ENCODE data around the gene NRCAM. TPM values are rescaled to one million over a fixed set of nuclear protein-coding genes. Genes with fewer than 3 reads are reported as not detected.

NRCAM gene
- polyA plus RNA-seq, 2 of the 4 experiments (the other 2 are of a cell fraction) = 129 to 210 TPM

GRCh38 chr7:108164342-108164741 lies 291.9 kb downstream of the NRCAM start:
- 0 out of 6 replicates have a peak, but pooled peaks of 1 of the 2 experiments have one; percentile 32 for ATAC-seq
- peaks cover 6% of the 10 kb centered on the region for H3K4me1 ChIP-seq
- H3K9me3 ChIP-seq = no peaks in the 10 kb centered on the region
- no peak for TF ChIP-seq NPAS2 (CRISPR knock-in tag; IDR thresholded peaks at IDR 0.05; ENCODE audit: borderline replicate concordance)
- no peak for TF ChIP-seq REST (IDR thresholded peaks at IDR 0.05)
- TF ChIP-seq FOXS1 (CRISPR knock-in tag; IDR thresholded peaks at IDR 0.05) = no peak
- no peak for TF ChIP-seq TP53 (CRISPR knock-in tag; IDR thresholded peaks at IDR 0.05)
- TF ChIP-seq BHLHE40 (IDR thresholded peaks at IDR 0.05; ENCODE audit: low read depth, low read length) = no peak
- no peak for TF ChIP-seq MAFK (IDR thresholded peaks at IDR 0.05; ENCODE audit: partially characterized antibody)
- TF ChIP-seq TFCP2L1 (CRISPR knock-in tag; IDR thresholded peaks at IDR 0.05) = no peak
- no peak for TF ChIP-seq HOXB13 (CRISPR knock-in tag; IDR thresholded peaks at IDR 0.05; ENCODE audit: low read depth)
- no peak for TF ChIP-seq ZC3H11A (IDR thresholded peaks at IDR 0.05)
- no peak for TF ChIP-seq ESRRA (IDR thresholded peaks at IDR 0.05; ENCODE audit: borderline replicate concordance, low read length)
- no peak for TF ChIP-seq EHF (CRISPR knock-in tag; IDR thresholded peaks at IDR 0.05)
- no peak for TF ChIP-seq FOSL2 (IDR thresholded peaks at IDR 0.05)
- no peak for TF ChIP-seq FOSL2 (CRISPR knock-in tag; IDR thresholded peaks at IDR 0.05)
- no peak for TF ChIP-seq RFX5 (IDR thresholded peaks at IDR 0.05)
- TF ChIP-seq MYC (IDR thresholded peaks at IDR 0.05; ENCODE audit: borderline replicate concordance, low read length) = no peak
- TF ChIP-seq POLR2A (IDR thresholded peaks at IDR 0.05; ENCODE audit: low read length) = no peak
- TF ChIP-seq CHD2 (IDR thresholded peaks at IDR 0.05; ENCODE audit: low read length, partially characterized antibody) = no peak
- no peak for TF ChIP-seq KDM1A (IDR thresholded peaks at IDR 0.05; ENCODE audit: low read depth)
- no peak for TF ChIP-seq HEYL (CRISPR knock-in tag; IDR thresholded peaks at IDR 0.05)
- TF ChIP-seq CBX8 (IDR thresholded peaks at IDR 0.05) = no peak
- TF ChIP-seq PHF8 (IDR thresholded peaks at IDR 0.05; ENCODE audit: borderline replicate concordance, low read depth) = no peak
- ChIA-PET POLR2A (no interaction called here), CTCF (interaction anchor here (1.2 kb wide), 1 partner anchor 19 kb away, joined by 5 read pairs; no protein-coding TSS in a partner anchor)
- H3K4me2 ChIP-seq = no peak overlapping the region
- no peak overlapping the region for H3K27ac ChIP-seq
- WGBS (ENCODE audit: missing lambda C conversion rate) = 87% methylated on average over 6 of the region's 6 CpGs
- DNase-seq (ENCODE audit: low read depth in 1 of 2, low spot score in 1 of 2) = no peak
- FAIRE-seq = no peak
- H3K4me3 ChIP-seq = no peak overlapping the region

GRCh38 chr7:108158776-108159175 lies 297.5 kb downstream of the NRCAM start:
- ChIA-PET CTCF (interaction anchor here (0.9 to 1.6 kb wide), 2 partner anchors 37 to 338 kb away, joined by 3 to 6 read pairs; no protein-coding TSS in a partner anchor), POLR2A (no interaction called here)
- no peak for TF ChIP-seq EP300 (IDR thresholded peaks at IDR 0.05)
- TF ChIP-seq MYC (IDR thresholded peaks at IDR 0.05; ENCODE audit: borderline replicate concordance, low read length) = no peak
- no peak for TF ChIP-seq TP53 (CRISPR knock-in tag; IDR thresholded peaks at IDR 0.05)
- DNase-seq (ENCODE audit: low read depth in 1 of 2, low spot score in 1 of 2) = no peak
- 17% methylated on average over 1 of the region's 1 CpG for WGBS (ENCODE audit: missing lambda C conversion rate)
- FAIRE-seq = no peak
- H3K4me1 ChIP-seq = peaks cover 22% of the 10 kb centered on the region
- no peak for ATAC-seq
- no peak overlapping the region for H3K4me3 ChIP-seq
- H3K4me2 ChIP-seq = peak overlapping the region; percentile 47
- H3K9me3 ChIP-seq = no peaks in the 10 kb centered on the region
- H3K27ac ChIP-seq = no peak overlapping the region
